ENCODE results near the gene ADAM33.

Gene ADAM33

GRCh38 chr20:3681931-3682781 is at the start of gene ADAM33:
Gene ADAM33, minus strand, starts transcription at chr20:3682010. Its CDS starts 6 bp downstream, at chr20:3682004.
- in situ Hi-C loops (cut with HindIII; ENCODE audit: low pct_ligation_motif_present, low pct_unique_long_range_greater_than_20kb, low sequenced_read_pairs) = no loop called here
- no peak for DNase-seq

GRCh38 chr20:3730803-3731672 is 49.2 kb upstream of the ADAM33 start:
- in situ Hi-C loops (cut with HindIII; ENCODE audit: low pct_ligation_motif_present, low pct_unique_long_range_greater_than_20kb, low sequenced_read_pairs) = no loop called here
- DNase-seq = no peak

- in situ Hi-C loops (cut with HindIII; ENCODE audit: low pct_ligation_motif_present, low pct_unique_long_range_greater_than_20kb, low sequenced_read_pairs) = no loop called here
- no peak for DNase-seq
These were observed 48.2 kb upstream of the ADAM33 start for GRCh38 chr20:3729811-3730540.

- no peak for DNase-seq
- in situ Hi-C loops (cut with HindIII; ENCODE audit: low pct_ligation_motif_present, low pct_unique_long_range_greater_than_20kb, low sequenced_read_pairs) = no loop called here
These were observed 47.6 kb upstream of the ADAM33 start for GRCh38 chr20:3729378-3729777.

- no peak for DNase-seq
- in situ Hi-C loops (cut with HindIII; ENCODE audit: low pct_ligation_motif_present, low pct_unique_long_range_greater_than_20kb, low sequenced_read_pairs) = no loop called here
These were observed 47.1 kb upstream of the ADAM33 start for GRCh38 chr20:3728876-3729275.

- no peak for DNase-seq
- in situ Hi-C loops (cut with HindIII; ENCODE audit: low pct_ligation_motif_present, low pct_unique_long_range_greater_than_20kb, low sequenced_read_pairs) = no loop called here
These were observed 46.5 kb upstream of the ADAM33 start for GRCh38 chr20:3728354-3728753.

GRCh38 chr20:3727401-3728021 is 45.7 kb upstream of the ADAM33 start:
- in situ Hi-C loops (cut with HindIII; ENCODE audit: low pct_ligation_motif_present, low pct_unique_long_range_greater_than_20kb, low sequenced_read_pairs) = no loop called here
- DNase-seq = no peak

- in situ Hi-C loops (cut with HindIII; ENCODE audit: low pct_ligation_motif_present, low pct_unique_long_range_greater_than_20kb, low sequenced_read_pairs) = no loop called here
These were observed 42.5 kb upstream of the ADAM33 start for GRCh38 chr20:3724356-3724755.

GRCh38 chr20:3723284-3723683 is 41.5 kb upstream of the ADAM33 start:
- in situ Hi-C loops (cut with HindIII; ENCODE audit: low pct_ligation_motif_present, low pct_unique_long_range_greater_than_20kb, low sequenced_read_pairs) = no loop called here
- no peak for DNase-seq

More at GRCh38 chr20:3724356-3724755, 42.5 kb upstream of the ADAM33 start:
- DNase-seq = no peak

GRCh38 chr20:3721912-3722311 is 40.1 kb upstream of the ADAM33 start:
- DNase-seq = no peak
- in situ Hi-C loops (cut with HindIII; ENCODE audit: low pct_ligation_motif_present, low pct_unique_long_range_greater_than_20kb, low sequenced_read_pairs) = no loop called here

GRCh38 chr20:3720626-3721025 is 38.8 kb upstream of the ADAM33 start:
- in situ Hi-C loops (cut with HindIII; ENCODE audit: low pct_ligation_motif_present, low pct_unique_long_range_greater_than_20kb, low sequenced_read_pairs) = no loop called here
- DNase-seq = no peak

GRCh38 chr20:3720068-3720467 is 38.3 kb upstream of the ADAM33 start:
- no peak for DNase-seq
- in situ Hi-C loops (cut with HindIII; ENCODE audit: low pct_ligation_motif_present, low pct_unique_long_range_greater_than_20kb, low sequenced_read_pairs) = no loop called here

- in situ Hi-C loops (cut with HindIII; ENCODE audit: low pct_ligation_motif_present, low pct_unique_long_range_greater_than_20kb, low sequenced_read_pairs) = no loop called here
- DNase-seq = no peak
These were observed 37.2 kb upstream of the ADAM33 start for GRCh38 chr20:3719046-3719445.

GRCh38 chr20:3716195-3716834 is 34.5 kb upstream of the ADAM33 start:
- DNase-seq = peak; percentile 37
- in situ Hi-C loops (cut with HindIII; ENCODE audit: low pct_ligation_motif_present, low pct_unique_long_range_greater_than_20kb, low sequenced_read_pairs) = no loop called here

- in situ Hi-C loops (cut with HindIII; ENCODE audit: low pct_ligation_motif_present, low pct_unique_long_range_greater_than_20kb, low sequenced_read_pairs) = no loop called here
- DNase-seq = no peak
These were observed 32.3 kb upstream of the ADAM33 start for GRCh38 chr20:3714092-3714491.

GRCh38 chr20:3712279-3712873 is 30.6 kb upstream of the ADAM33 start, which contains the start of gene SIGLEC1:
Gene SIGLEC1, minus strand, starts transcription at chr20:3712600. Its CDS starts 5,472 bp downstream, at chr20:3707128.
- in situ Hi-C loops (cut with HindIII; ENCODE audit: low pct_ligation_motif_present, low pct_unique_long_range_greater_than_20kb, low sequenced_read_pairs) = no loop called here
- no peak for DNase-seq

- no peak for DNase-seq
- in situ Hi-C loops (cut with HindIII; ENCODE audit: low pct_ligation_motif_present, low pct_unique_long_range_greater_than_20kb, low sequenced_read_pairs) = no loop called here
These were observed 29.7 kb upstream of the ADAM33 start for GRCh38 chr20:3711484-3711941.
